C4-2B (cell line): Measurements from ENCODE around the gene MAST4.

Experiments used
- H3K27ac ChIP-seq: fragments of 450-650 bp; 2 replicates; pipeline ENCODE4 v1.5.1; 2017
- ZFX ChIP-seq: fragments of 450-650 bp; IDR thresholded peaks from 2 replicates; pipeline ENCODE4 v1.6.1; 2017
- TF ChIP-seq, protein P1 (sequence below): fragments of 450-650 bp; conservative IDR thresholded peaks from 2 replicates; pipeline ENCODE4 v1.5.1; 2017; ENCODE audit warnings: mild to moderate bottlenecking

The MAST4 gene

GRCh38 chr5:67149057-67149950, 553.1 kb downstream of the MAST4 start:
- H3K27ac ChIP-seq, result no peak overlapping the region
- no peak for TF ChIP-seq ZFX
- TF ChIP-seq, protein P1, sequence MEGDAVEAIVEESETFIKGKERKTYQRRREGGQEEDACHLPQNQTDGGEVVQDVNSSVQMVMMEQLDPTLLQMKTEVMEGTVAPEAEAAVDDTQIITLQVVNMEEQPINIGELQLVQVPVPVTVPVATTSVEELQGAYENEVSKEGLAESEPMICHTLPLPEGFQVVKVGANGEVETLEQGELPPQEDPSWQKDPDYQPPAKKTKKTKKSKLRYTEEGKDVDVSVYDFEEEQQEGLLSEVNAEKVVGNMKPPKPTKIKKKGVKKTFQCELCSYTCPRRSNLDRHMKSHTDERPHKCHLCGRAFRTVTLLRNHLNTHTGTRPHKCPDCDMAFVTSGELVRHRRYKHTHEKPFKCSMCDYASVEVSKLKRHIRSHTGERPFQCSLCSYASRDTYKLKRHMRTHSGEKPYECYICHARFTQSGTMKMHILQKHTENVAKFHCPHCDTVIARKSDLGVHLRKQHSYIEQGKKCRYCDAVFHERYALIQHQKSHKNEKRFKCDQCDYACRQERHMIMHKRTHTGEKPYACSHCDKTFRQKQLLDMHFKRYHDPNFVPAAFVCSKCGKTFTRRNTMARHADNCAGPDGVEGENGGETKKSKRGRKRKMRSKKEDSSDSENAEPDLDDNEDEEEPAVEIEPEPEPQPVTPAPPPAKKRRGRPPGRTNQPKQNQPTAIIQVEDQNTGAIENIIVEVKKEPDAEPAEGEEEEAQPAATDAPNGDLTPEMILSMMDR, result no peak

- H3K27ac ChIP-seq, result no peak overlapping the region
- no peak for TF ChIP-seq ZFX
- TF ChIP-seq, protein P1, result peak; percentile 80
Observed at GRCh38 chr5:67149951-67150523, 553.8 kb downstream of the MAST4 start.

GRCh38 chr5:67152400-67152799, 556.2 kb downstream of the MAST4 start:
- TF ChIP-seq, protein P1, result no peak
- TF ChIP-seq ZFX, result no peak

GRCh38 chr5:67153292-67153691, 557.1 kb downstream of the MAST4 start:
- H3K27ac ChIP-seq, result no peak overlapping the region
- TF ChIP-seq ZFX, result no peak

More at GRCh38 chr5:67152400-67152799, 556.2 kb downstream of the MAST4 start:
- no peak overlapping the region for H3K27ac ChIP-seq

DNA sequence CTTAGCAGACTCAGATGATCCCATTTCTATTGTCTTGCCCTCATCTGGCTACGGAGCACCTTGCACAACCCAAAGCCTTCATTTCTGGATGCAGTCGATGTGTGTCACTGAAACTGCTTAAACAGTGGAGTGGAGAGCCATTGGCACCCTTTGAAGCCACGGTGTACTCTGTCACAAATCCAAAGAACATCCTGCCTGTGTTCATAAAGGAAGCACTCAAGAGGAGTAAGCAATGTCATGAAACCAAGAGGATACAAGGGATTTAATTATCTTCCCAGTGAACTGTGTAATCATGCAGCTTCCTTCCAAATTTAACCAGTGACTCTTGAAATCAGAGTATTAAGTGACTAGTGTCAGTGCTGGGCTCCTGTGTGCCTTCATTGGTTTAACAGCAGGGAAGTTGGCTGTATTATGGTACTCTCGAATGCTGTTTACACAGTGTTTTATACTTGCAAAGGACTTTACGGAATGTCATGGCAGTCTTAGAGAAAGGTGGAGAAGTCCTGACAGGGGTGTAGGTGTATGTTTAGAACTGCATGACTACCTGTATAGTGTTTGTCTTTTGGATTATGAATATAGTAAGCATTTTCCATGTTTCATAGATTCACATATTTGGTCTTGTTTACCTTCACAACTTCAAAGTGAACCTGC, 558.5 kb downstream of the MAST4 start:
- H3K27ac ChIP-seq, result no peak overlapping the region
- TF ChIP-seq, protein P1, result no peak
- no peak for TF ChIP-seq ZFX

- TF ChIP-seq, protein P1, result peak; percentile 91
- TF ChIP-seq ZFX, result no peak
- H3K27ac ChIP-seq, result no peak overlapping the region
Observed at GRCh38 chr5:67156976-67157583, 560.9 kb downstream of the MAST4 start.

GRCh38 chr5:67160272-67160671, 564.1 kb downstream of the MAST4 start:
- H3K27ac ChIP-seq, result no peak overlapping the region

More at GRCh38 chr5:67160272-67160671, 564.1 kb downstream of the MAST4 start:
- TF ChIP-seq, protein P1, result no peak
- no peak for TF ChIP-seq ZFX
